ENCODE measurements around the gene COL20A1. TPM values are rescaled to one million over a fixed set of nuclear protein-coding genes. Genes with fewer than 3 reads are reported as not detected.

The COL20A1 gene
- total RNA-seq, 1 experiment from 2014 or later, result not detected

DNA sequence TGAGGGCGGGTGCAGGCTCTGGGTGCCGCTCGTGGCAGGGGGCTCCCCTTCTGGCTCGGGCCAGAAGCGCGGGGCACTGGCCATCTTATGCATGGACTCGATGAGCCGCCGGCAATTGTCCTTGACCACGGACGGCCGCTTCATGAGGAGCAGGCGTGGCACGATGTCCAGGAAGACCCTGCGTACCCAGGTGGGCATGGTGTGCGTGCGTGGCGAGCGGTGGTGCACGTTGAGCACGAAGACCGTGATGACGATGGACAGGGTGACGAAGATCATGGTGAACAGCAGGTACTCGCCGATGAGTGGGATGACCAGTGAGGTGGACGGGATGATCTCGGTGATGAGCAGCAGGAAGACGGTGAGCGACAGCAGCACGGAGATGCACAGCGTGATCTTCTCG, 57.2 kb downstream of the COL20A1 start:
- peaks cover 13% of the 10 kb centered on the region; the same call in 1 of the 2 replicates for H3K27me3 ChIP-seq (ENCODE audit: low read length)
- ChIA-PET CTCF (no interaction called here), POLR2A (ENCODE audit: unreplicated experiment) (no interaction called here)
- no peak overlapping the region for H3K9ac ChIP-seq (ENCODE audit: low read length)
- no peak overlapping the region for H3K4me3 ChIP-seq (ENCODE audit: low read length)
- ATAC-seq, result no peak
- no peaks in the 10 kb centered on the region for H3K9me3 ChIP-seq (ENCODE audit: low read length)
- no peak overlapping the region for H3K27ac ChIP-seq (ENCODE audit: low read length)
- no peak overlapping the region for H3K4me2 ChIP-seq (ENCODE audit: low read length)
- no peaks in the 10 kb centered on the region for H3F3A ChIP-seq (ENCODE audit: low read length, unreplicated experiment)
- TF ChIP-seq EZH2phosphoT487 (IDR thresholded peaks at IDR 0.05; ENCODE audit: borderline replicate concordance, low read length) (no peak), EZH2 (IDR thresholded peaks at IDR 0.05; ENCODE audit: low read length, unreplicated experiment) (no peak)
- TF ChIP-seq, protein P1, sequence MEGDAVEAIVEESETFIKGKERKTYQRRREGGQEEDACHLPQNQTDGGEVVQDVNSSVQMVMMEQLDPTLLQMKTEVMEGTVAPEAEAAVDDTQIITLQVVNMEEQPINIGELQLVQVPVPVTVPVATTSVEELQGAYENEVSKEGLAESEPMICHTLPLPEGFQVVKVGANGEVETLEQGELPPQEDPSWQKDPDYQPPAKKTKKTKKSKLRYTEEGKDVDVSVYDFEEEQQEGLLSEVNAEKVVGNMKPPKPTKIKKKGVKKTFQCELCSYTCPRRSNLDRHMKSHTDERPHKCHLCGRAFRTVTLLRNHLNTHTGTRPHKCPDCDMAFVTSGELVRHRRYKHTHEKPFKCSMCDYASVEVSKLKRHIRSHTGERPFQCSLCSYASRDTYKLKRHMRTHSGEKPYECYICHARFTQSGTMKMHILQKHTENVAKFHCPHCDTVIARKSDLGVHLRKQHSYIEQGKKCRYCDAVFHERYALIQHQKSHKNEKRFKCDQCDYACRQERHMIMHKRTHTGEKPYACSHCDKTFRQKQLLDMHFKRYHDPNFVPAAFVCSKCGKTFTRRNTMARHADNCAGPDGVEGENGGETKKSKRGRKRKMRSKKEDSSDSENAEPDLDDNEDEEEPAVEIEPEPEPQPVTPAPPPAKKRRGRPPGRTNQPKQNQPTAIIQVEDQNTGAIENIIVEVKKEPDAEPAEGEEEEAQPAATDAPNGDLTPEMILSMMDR (conservative IDR thresholded peaks at IDR 0.05; ENCODE audit: low read depth, low read length), result no peak
- H2AFZ ChIP-seq (ENCODE audit: low read length), result no peak overlapping the region
- no peaks in the 10 kb centered on the region for H3K4me1 ChIP-seq (ENCODE audit: insufficient read depth, low read length)
- H3K79me2 ChIP-seq (ENCODE audit: low read length), result no peaks in the 10 kb centered on the region
- H3K36me3 ChIP-seq (ENCODE audit: low read depth, low read length), result no peaks in the 10 kb centered on the region
- intact Hi-C loops (cut with micrococcal nuclease), result no loop called here
- DNase-seq, result no peak
- H4K20me1 ChIP-seq (ENCODE audit: low read length), result no peaks in the 10 kb centered on the region
- H3K9me2 ChIP-seq (replicated peaks; ENCODE audit: low read length), result no peaks in the 10 kb centered on the region
- no TSS peak for BruUV-seq (replicated peaks)

DNA sequence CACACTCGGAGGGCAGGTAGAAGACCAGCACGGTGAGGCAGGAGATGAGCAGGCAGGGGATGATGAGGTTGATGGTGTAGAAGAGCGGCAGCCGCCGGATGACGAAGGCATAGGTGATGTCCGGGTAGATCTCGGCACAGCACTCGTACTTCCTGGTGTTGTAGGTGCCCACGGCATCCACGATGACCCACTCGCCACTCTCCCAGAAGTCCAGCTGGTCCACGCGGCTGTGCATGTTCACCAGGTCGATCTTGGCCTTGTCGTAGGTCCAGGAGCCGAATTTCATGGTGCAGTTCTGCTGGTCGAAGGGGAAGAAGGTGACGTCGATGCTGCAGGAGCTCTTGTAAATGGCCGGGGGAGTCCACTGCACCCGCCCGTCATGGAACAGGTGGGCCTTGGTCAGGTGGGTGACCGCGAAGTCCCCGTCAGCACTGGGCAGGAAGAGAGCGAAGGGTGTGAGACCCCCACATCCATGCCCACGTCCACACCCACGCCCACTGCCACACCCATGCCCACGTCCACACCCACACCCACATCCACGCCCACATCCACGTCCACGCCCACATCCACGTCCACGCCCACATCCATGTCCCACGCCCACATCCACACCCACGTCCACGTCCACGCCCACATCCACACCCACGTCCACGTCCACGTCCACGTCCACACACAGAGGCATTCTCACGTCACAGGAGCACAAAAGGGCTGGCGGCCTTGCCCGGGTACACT, 57.8 kb downstream of the COL20A1 start:
- Histone ChIP-seq H2AFZ (ENCODE audit: low read length) (no peak overlapping the region), H3K4me2 (ENCODE audit: low read length) (no peak overlapping the region), H4K20me1 (ENCODE audit: low read length) (no peaks in the 10 kb centered on the region), H3K79me2 (ENCODE audit: low read length) (no peaks in the 10 kb centered on the region), H3K4me1 (ENCODE audit: insufficient read depth, low read length) (no peaks in the 10 kb centered on the region), H3F3A (ENCODE audit: low read length, unreplicated experiment) (no peaks in the 10 kb centered on the region), H3K9ac (ENCODE audit: low read length) (no peak overlapping the region), H3K27ac (ENCODE audit: low read length) (no peak overlapping the region), H3K27me3 (ENCODE audit: low read length) (peaks cover 7% of the 10 kb centered on the region; the same call in 1 of the 2 replicates), H3K9me2 (replicated peaks; ENCODE audit: low read length) (no peaks in the 10 kb centered on the region), H3K36me3 (ENCODE audit: low read depth, low read length) (no peaks in the 10 kb centered on the region), H3K9me3 (ENCODE audit: low read length) (no peaks in the 10 kb centered on the region), H3K4me3 (ENCODE audit: low read length) (no peak overlapping the region)
- ATAC-seq (no peak), DNase-seq (no peak)
- ChIA-PET POLR2A (ENCODE audit: unreplicated experiment) (no interaction called here), CTCF (no interaction called here)
- TF ChIP-seq EZH2phosphoT487 (IDR thresholded peaks at IDR 0.05; ENCODE audit: borderline replicate concordance, low read length) (no peak), EZH2 (IDR thresholded peaks at IDR 0.05; ENCODE audit: low read length, unreplicated experiment) (no peak)
- TF ChIP-seq, protein P1 (conservative IDR thresholded peaks at IDR 0.05; ENCODE audit: low read depth, low read length), result no peak
- intact Hi-C loops (cut with micrococcal nuclease), result no loop called here
- BruUV-seq (replicated peaks), result no TSS peak

DNA sequence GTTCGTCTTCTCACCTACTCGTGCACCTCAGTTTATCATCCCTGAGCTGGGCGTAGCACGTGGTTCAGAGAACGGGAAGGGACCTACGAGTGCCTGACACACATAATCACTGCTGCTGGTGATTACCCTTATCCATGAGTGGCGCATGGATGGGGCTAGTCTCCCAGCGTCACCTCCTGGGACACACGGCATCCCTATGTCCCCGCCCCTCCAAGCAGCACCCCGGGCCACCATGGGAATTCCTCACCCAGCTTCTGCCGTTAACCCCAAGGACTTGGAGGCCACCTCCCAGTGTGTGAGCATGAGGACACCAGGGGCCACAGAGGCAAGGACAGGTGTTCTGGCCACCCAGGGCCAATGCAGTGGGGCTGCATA, 58.3 kb downstream of the COL20A1 start:
- no peaks in the 10 kb centered on the region for H3K9me2 ChIP-seq (replicated peaks; ENCODE audit: low read length)
- no peak overlapping the region for H3K4me3 ChIP-seq (ENCODE audit: low read length)
- no peak overlapping the region for H3K9ac ChIP-seq (ENCODE audit: low read length)
- no peaks in the 10 kb centered on the region for H4K20me1 ChIP-seq (ENCODE audit: low read length)
- H3K79me2 ChIP-seq (ENCODE audit: low read length), result no peaks in the 10 kb centered on the region
- H3K36me3 ChIP-seq (ENCODE audit: low read depth, low read length), result no peaks in the 10 kb centered on the region
- no peak overlapping the region for H3K4me2 ChIP-seq (ENCODE audit: low read length)
- ATAC-seq (no peak), DNase-seq (no peak)
- H3K27me3 ChIP-seq (ENCODE audit: low read length), result peaks cover 2% of the 10 kb centered on the region; the same call in 1 of the 2 replicates
- no peaks in the 10 kb centered on the region for H3K4me1 ChIP-seq (ENCODE audit: insufficient read depth, low read length)
- no peak overlapping the region for H3K27ac ChIP-seq (ENCODE audit: low read length)
- ChIA-PET CTCF (no interaction called here), POLR2A (ENCODE audit: unreplicated experiment) (no interaction called here)
- H3K9me3 ChIP-seq (ENCODE audit: low read length), result no peaks in the 10 kb centered on the region
- H2AFZ ChIP-seq (ENCODE audit: low read length), result no peak overlapping the region
- intact Hi-C loops (cut with micrococcal nuclease), result no loop called here
- no peaks in the 10 kb centered on the region for H3F3A ChIP-seq (ENCODE audit: low read length, unreplicated experiment)
- BruUV-seq (replicated peaks), result no TSS peak
- no peak for TF ChIP-seq EZH2 (IDR thresholded peaks at IDR 0.05; ENCODE audit: low read length, unreplicated experiment)
- TF ChIP-seq, protein P1 (conservative IDR thresholded peaks at IDR 0.05; ENCODE audit: low read depth, low read length), result no peak
- no peak for TF ChIP-seq EZH2phosphoT487 (IDR thresholded peaks at IDR 0.05; ENCODE audit: borderline replicate concordance, low read length)
